Measurements from ENCODE around the gene TENM4.

Gene TENM4

DNA sequence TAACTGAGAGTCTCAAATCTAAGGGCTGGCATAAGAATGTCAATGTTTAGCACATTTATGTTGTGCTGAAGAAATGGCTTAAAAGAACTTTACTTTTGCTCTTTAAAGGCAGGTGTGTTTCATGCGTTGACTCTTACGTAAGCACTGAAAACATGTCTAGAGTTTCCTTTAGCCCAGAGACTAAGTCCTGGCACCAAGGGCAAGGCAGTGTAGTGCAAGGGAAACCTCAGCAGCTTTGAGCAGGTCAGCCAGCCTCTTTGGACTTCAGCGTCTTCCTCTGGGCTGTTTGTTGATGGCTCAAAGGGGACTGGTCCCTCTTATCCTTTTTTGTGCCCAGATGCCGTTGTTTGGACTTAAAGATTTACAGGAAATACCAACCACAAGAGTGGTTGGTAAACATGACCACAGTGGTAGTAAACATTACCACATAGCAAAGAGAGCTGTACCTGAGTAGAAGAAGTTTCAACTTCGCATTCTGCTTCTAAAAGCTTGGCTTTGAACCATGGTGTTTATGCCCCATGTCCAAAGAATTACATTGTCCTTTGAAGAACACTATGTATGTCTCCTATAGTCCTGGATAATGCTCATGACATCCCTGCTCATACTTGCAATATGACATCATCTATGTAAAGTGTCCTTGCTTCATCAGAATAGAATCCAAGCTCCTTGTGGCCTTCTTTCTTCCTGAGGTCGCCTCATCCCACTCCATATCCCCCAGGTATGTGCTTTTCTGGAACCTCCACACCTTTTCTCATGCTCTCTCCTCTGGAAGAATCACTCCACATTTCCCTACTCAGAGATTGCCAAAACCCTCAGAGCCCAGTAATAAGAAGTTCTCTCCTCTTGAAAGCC is 23.5 kb downstream of the TENM4 start:
- no peak for DNase-seq

DNA sequence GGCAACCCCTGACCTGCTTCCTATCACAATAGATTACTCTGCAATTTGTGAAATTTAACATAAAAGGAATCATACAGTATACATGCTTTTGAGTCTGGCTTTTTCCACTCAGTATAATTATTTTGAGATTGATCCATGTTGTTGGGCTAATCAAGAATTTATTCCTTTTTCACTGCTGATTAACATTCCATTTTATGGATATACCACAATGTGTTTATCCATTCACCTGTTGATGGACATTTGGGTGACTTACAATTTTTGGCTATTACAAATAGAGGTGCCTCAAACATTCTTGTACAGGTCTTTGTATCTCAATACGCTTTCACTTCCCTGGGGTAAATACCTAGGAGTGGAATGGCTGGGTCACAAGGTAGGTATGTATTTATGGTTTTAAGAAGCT is 24.9 kb downstream of the TENM4 start:
- DNase-seq = no peak

DNA sequence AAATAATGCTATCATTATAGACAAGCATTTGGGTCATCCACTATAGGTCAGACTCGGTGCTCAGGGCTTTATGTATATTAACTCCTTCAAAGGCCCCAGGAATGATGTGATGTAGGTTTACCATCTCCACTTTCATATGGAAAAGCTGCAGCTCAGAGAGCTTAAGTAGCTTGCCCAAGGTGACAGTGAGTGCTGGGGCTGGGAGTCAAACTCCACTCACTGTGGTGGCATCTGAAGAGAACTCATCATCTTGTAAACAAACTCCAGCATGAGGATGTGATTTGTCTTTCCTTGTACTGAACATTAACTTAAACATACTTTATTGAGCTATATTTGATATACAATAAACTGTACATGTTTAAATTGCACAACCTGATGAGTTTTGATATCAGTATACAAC is 25.4 kb downstream of the TENM4 start:
- no peak for DNase-seq

DNA sequence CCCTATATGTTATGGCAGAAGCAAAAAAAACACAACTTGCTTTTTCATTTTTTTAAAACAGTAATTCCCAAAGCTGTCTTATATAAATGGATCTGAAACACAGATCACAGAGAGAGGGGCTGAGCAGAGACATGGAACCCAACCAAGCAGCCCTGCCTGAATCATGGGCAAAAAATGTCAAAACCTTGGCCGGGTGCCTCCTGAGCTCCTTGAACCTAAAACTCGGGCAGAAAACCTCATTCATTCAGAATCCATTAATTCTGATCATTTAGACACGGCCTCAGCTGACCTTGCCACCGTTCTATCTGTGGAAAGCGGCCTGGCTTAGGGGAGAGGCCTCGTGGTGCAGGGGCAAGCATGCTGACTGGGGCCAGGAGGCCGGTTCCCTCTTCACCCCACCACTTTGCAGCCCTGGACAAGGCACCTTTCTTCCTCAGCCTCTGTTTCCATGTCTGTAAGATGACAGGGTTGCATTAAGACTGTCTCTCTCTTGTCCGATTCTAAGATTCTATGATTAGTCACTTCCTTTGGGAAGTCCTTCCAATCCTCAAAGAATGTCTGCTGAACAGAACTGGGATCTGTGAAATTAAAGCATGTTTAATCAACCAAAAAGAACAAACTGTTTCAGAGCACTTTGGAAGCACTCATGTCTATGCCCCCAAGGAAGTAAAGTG is 26.0 kb downstream of the TENM4 start:
- DNase-seq = no peak

DNA sequence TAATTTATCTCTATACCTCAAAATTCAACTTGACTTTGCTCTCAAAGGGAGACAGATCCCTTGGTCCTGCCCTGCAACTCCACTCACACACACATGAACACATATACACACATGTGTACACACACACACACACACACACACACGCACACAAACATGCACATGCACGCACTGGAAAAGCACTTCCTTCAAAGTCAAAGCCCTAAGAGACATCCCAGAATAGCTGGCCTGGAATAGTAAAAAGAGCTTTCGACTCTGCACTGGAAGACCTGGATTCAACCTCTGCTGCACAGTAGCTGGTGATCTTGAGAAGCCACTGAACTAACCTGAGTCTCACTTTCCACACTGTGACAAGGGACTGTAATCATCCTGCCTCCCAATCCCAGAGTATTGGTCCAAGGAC is 26.8 kb downstream of the TENM4 start:
- DNase-seq = no peak

DNA sequence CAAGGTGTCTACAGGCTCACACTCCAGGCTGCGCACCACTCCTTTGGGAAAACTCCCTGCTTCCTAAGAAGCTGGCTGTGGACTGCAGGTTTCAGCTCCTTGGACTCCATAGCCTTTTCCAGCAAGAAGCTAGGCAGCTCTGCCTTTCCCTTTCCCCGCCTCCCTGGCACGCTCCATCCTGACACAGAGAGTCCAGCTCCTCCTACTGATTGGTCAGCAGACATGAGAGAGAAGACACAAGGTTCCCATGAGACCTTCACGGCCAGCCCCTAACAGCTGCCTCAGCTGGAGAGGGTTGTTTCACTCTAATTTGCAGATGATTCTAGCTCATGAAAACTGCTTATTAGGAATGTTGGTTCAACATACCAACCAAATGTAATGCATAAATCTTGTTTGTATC is 27.6 kb downstream of the TENM4 start:
- DNase-seq = peak; percentile 40

DNA sequence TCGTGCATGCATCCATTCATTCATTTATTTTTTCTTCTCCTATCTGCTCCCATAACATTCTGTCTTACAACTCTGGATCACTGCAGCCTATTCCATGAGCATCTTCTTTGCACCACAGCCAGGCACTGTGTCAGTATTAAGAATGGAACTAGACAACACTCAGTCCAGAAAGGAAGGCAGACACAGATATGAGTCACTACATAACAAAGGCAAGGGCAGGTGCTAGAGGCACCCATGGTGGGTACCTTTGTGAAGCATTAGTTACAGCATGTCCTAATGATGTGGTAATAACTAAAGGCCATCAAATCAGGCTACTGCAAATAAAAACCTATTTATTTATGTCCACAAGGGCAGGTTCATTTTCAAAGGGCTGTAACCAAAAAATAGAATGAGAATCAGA is 28.1 kb downstream of the TENM4 start:
- DNase-seq = no peak

DNA sequence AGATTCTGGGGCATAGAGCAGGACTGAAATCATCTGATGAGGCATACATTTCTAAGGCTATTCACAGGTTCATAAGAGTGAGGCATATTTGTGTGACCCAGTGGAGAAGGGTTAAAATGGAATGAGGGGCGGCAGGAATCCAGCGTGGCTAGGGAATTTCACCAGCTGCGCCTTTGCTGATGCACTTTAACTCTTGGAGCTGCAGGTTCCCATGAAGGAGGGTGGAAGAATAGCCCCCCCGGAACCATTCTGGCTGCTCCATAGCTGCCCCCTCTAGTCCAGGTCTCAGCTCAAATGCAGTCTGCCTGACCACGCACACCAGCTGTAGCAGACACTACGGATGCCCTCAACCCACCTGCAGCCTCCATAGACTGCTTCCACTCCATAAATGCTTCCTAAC is 31.5 kb downstream of the TENM4 start:
- no peak for DNase-seq

DNA sequence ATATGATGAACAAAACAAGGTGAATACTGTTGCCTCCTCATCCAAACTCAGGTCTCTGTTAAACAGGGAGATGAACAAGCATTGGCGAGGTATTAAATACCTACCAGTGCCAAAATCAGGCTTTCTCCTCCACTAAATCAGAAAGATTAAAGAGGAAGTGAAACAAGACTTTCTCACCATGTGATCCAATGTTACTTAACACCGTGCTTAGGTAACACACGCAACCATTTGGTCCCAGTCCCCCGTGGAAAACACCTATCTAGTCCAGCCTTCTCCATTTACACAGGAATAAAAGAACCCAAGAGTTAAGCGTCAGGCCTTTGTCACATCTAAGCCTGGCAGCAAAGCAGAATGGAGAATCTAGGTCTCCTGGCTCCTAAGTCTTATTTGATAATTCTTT is 34.5 kb downstream of the TENM4 start:
- DNase-seq = no peak

DNA sequence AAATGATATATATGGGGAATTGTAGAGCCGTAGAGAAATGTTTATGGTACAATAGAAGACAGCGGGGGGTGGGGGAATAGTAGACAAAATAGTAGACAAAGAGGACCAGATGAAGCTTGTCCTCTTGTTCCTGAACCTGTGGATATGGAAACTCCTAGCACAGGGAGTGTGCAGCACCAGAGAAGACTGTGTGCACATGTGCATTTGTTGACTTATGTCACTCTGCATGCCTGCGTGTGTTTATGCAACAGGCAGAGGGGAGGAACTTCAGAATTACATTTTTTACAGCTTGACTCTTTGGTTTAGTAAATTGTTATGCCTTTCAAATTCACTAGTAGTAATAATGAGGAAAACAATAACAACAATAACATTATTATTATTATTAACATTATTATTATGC is 36.0 kb downstream of the TENM4 start:
- DNase-seq = no peak

DNA sequence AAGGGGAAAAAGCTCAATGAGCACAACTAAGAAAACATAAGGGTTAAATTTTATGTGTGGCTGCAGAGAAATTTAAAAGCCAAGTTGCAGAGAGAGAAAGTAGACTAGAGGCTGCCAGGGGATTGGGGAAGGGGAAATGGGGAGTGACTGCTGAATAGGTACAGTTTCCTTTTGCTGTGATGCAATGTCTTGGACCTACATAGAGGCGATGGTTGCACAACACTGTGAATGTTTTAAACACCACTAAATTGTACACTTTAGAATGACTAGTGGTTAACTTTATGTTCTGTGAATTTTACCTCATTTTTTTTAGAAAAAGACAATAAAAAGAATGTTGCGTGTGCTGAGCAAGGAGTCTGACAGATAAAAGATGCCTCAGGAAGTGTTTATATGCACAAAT is 36.5 kb downstream of the TENM4 start:
- no peak for DNase-seq

DNA sequence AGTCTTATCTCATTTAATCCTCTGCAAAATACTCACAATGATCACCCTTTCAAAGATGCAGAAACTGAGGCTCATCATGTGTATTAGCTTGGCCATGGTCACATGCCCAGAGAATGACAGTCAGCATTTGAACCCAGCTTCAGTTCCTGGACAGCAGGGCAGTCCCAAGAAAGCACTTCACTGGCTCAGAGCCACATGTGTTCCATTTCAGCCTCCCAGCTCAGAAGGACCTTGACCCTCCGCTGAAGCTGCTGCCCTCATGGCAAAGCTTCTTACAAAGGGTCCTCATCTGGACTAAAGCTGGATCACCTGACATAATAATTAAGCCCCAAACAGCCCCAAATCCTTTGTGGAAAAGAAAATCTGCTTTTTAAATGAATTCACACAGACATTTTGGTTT is 37.0 kb downstream of the TENM4 start:
- DNase-seq = no peak

DNA sequence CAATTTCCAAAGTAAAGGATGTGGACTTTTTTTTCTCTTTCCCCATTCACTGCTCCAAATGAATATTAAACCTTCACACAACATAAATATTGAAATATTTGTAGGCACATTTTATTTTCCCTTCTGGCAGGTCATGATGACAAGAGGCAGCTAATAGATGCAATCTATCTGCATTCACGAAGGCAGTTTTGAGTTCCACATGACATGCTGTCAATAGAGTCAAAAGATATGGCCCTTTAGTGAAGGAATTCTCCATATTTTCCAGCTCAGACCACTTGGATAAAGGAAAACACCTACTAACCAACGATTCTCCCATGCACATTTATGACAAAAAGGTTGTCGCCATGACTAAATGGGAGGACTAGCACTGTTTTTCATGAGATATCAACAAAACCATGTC is 37.9 kb downstream of the TENM4 start:
- DNase-seq = no peak

DNA sequence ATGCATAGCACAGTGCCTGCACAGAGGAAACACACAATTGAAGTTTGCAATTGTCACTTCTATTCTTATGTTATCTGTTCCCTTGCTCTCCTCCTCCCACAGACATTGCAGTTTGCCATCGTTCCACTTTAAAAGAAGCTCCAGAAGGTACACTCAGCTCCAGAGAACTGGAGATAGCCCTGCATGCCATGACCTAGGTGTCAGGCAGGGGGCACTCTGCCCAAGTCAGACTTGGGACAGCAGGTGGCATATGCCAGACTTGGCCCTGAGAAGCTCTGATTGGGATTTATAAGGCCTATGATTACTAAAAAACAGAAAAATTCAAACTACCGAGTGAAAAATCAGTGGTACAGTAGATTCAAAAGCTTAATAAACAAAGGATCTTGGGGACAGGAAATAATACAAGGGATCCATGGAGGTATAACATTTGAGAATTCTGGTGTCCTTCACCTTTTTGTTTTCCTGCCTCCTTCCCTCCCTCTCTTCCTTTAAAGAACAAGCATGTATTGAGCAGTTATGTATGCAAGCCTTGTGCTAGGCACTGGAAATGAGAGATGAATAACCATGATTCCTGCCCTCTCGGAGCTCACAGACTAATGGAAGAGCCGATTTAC is 40.0 kb downstream of the TENM4 start:
- no peak for DNase-seq

DNA sequence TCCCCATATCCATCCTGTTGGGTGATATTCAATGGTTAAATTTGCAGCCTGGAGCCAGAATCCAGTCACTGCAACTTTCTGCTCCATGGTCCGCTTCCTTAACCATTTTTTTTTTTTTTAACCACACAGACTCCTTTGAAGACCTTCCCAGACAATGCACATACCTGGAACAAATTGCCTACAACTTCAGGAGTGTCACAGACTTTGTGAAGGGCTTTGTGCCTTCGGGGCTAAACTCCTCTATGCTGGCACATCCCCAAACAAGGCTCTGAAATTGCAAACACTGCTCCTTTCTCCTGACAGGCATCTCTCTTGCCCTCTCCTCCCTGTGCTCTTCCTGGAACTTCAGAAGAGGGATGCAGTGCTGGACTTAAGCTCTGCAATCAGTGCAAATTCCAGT is 40.6 kb downstream of the TENM4 start:
- no peak for DNase-seq

DNA sequence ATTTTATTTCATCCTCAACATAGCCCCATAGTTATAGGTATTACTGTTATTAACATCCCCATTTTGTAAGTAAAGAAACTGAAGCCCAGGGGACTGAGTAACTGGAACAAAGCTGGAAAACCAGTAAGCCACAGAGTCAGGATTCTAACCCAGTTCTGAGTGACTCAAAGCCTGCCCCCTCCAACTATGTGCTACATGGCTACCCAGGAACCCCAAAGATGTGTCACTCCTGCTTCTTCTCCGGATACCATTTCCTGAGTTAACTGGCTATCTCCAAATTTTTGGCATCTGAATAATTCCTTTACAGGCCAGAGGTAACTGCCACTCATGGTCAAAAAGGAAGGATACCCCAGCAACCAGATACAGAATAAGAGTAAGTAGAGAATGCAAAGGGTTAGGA is 43.6 kb downstream of the TENM4 start:
- peak; percentile 24 for DNase-seq

DNA sequence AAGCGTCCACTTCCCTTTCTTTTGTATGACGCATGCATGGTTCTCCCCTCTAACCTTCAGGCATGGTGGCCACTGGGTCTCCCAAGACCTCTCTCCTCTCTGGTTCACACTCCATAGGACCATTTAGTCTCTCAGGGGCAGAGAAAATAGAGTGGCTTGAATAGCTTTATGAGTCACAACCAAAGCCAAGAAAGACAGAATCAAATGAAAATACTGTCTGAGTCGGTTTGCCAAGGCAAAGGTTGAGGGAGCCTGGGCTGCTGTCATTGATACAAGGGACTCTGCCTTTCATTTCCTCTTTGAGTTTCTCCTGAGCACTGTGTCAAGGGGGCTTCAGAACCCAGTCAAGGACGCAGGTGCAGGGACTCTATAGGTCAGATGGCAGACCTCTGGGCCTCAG is 44.2 kb downstream of the TENM4 start:
- no peak for DNase-seq

DNA sequence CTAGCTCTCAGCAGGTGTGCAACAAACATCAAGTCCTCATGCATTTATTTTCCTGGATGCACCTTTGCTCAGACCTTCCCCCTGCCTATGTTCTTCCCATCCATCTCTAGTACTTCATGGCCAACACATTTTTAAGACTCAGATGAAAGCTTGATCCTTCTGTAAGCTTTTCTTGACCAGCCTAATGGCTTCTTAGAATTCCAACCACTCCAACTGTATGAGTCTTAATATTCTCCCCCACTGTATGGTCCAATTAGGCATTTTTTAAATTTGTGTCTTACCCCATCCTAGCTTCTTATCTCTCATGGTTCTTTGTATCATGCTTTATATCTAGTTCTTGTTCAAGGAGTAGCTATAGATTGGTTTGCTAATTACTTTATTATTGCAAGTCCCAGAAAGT is 44.8 kb downstream of the TENM4 start:
- no peak for DNase-seq

DNA sequence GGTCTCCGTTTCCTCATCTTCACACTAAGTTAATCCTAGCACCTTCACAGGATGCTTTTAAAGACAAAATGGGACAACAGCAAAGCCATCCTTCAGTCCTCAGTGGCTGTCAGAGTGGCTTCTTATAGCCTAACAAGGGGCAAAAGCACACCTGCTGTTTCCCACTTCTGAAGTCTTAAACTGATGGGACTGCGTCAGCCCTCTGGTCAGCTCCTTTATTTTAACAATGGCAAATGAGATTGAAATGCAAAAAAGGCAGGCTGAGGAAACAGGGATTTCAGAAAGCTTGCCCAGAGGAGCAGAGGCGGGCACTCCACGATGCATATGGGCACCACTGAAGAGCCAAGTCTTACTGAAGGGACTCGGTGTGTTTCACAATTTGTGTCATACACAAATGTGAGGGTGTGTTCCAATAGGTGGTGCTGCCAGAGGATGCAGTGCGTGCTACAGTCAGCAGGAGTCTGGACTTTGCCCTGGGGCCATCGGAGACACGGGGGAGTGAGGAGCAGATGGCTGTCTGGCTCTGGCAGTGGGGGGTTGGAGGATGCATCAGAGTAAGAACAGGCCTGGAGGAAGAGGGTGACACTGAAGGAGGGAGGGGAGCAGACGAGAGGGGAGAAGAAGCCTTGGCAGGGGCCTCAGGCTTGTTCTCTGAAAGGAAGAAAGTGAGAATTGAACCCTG is 47.3 kb downstream of the TENM4 start:
- no peak for DNase-seq

DNA sequence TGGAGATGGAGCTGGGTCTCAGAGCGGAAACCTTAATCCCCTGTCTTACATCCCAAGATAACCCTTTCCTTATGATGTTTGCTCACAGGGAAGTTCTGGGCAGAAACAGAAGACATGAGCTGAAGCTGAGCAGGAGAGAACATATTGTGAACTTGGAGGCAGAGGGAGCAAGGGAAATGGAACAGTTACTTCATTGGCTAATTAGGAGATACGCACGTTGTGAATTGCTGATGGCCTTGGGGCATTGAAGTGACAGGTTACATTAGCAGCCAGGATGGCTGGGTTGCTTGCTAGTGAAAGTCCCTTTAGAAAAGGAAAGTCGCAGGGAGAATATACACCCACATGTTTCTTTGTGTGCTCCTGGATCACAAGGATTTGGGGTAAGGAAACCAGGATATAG is 48.7 kb downstream of the TENM4 start:
- DNase-seq = no peak

DNA sequence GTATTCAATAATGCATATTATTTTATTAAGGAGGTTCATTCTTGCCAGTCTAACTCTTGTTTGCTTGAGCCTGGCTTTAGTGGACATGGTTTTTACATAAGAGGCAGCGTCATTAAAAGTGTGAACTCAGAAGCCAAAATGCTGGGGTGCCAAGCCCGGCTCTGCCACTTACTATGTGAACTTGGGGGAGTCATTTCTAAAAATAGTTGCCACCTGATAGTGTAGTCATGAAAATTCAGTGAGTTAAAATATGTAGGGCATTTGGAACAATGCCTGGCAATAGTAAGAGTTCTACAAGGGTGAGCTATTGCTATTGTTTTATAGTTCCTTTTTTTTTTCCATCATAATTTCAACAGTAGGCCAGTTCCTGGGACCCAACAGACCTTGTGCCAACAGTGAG is 49.9 kb downstream of the TENM4 start:
- DNase-seq = no peak

DNA sequence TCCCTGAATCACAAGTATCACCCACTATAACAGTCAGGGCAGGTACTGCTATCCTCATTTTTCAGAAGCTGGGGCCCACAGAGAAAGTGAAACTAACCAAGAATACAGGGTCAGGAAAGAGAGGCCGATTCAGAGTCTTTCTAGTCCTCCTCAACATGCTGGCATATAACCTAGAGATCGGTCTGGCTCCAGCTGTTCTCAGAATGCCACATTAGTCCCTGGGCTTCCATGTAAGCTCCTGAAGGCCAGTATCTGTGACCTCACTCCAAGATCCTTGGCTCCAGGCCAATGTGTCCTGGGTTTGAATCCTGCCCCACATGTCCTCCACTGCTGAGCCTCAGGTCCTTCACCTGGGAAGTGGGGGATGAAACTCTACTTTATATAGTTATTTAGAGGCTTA is 50.4 kb downstream of the TENM4 start:
- DNase-seq = no peak

DNA sequence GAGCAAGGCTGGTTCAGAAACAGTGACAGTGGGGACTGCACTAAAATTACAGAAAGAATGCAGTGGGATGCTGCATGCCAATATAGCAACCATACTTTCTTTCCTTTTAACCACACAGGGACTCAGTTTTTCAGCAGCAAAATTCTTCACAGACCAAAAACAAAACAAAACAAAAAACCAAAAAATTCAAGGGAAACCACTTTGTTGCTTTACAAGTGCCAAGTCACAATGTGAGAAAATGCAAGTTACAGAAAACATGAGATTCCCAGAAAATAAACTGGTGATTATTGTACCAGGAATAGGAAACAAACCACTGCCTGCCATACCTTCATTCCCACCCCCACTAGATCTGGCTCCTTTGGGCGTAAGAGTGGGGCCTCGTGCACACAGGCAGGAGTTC is 52.6 kb downstream of the TENM4 start:
- DNase-seq = no peak

DNA sequence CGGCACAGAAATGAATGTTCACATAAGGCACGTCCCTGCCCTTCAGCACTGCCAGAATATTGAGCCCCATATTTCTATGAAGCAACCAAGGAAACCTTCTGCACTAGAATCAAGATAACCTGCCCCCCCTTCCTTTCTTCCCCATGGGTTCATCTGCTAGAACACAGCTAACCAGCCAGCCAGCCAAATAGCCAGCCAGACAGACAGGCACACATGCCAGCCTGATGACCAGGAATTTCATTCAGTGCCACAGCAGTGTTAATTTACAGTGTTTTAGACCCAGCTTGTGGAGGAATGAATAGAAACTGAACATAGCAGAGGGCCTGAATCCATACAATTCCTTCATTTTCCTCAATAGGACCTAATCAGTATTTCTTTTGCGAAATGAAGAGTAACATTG is 57.0 kb downstream of the TENM4 start:
- no peak for DNase-seq
